ENCODE data around the gene TMTC1. TPM values are rescaled to one million over a fixed set of nuclear protein-coding genes. Genes with fewer than 3 reads are reported as not detected.

Gene TMTC1
- total and polyA plus RNA-seq, 2 of the 8 experiments (the other 6 are each of a cell fraction or from before 2014, with no cell fraction given): 15.4 to 20.8 TPM

- peaks cover 0 to 3% (median 1%) of the 10 kb centered on the region in 4 experiments; a peak in 3 of 7 replicates for H3K4me1 ChIP-seq (replicated peaks in 1 of 4; ENCODE audit: control insufficient read depth in 3 of 4, insufficient read depth in 4 of 4, low read length in 3 of 4)
- FAIRE-seq (no peak), DNase-seq (ENCODE audit: low read depth in 1 of 2, low spot score in 2 of 2) (no peak)
- no peaks in the 10 kb centered on the region; the same call in 1 of the 2 replicates for H3K79me1 ChIP-seq (ENCODE audit: low read depth, low read length)
- H2BK20ac ChIP-seq (ENCODE audit: low read length): no peak overlapping the region
- H3K4me2 ChIP-seq (ENCODE audit: insufficient read depth in 1 of 2, low read depth in 2 of 2, low read length in 2 of 2): no peak overlapping the region
- H2BK15ac ChIP-seq (ENCODE audit: low read length): no peak overlapping the region
- H2AFZ ChIP-seq (ENCODE audit: low read length): no peak overlapping the region
- H3K14ac ChIP-seq (ENCODE audit: insufficient read length): no peak overlapping the region
- no peak overlapping the region for H2BK12ac ChIP-seq (ENCODE audit: low read depth, low read length)
- H3K4me3 ChIP-seq (ENCODE audit: extremely low read depth in 1 of 4, insufficient read depth in 2 of 4, low read depth in 3 of 4, low read length in 4 of 4): no peak overlapping the region
- H2AK5ac ChIP-seq (ENCODE audit: low read depth, low read length): no peak overlapping the region
- H2BK5ac ChIP-seq (ENCODE audit: low read depth, low read length): no peak overlapping the region
- H3K27me3 ChIP-seq (replicated peaks in 1 of 4; ENCODE audit: control insufficient read depth in 3 of 4, extremely low read depth in 1 of 4, insufficient read depth in 3 of 4, low read length in 3 of 4): no peaks in the 10 kb centered on the region
- no peak overlapping the region for H2BK120ac ChIP-seq (replicated peaks; ENCODE audit: low read depth, low read length)
- no peaks in the 10 kb centered on the region for H3K79me2 ChIP-seq (ENCODE audit: control insufficient read depth in 1 of 2, insufficient read depth in 2 of 2, low read length in 2 of 2)
- no peak overlapping the region for H4K5ac ChIP-seq (ENCODE audit: insufficient read length, low read depth, low read length)
- 72% methylated on average over 3 of the region's 3 CpGs; no CpG with 5 or more reads in 1 of the 2 experiments for WGBS, 2 experiments (ENCODE audit: extremely low coverage in 1 of 2, insufficient coverage in 1 of 2, insufficient read length in 1 of 2, insufficient replicate concordance in 2 of 2, low coverage in 1 of 2, low lambda C conversion rate in 2 of 2, missing lambda C conversion rate in 1 of 2)
- H4K91ac ChIP-seq (replicated peaks; ENCODE audit: insufficient read length, low read length): peak overlapping the region; percentile 57
- POLR2A ChIA-PET (ENCODE audit: partially characterized antibody): no interaction called here
- no peak overlapping the region for H3K9ac ChIP-seq (replicated peaks in 1 of 4; ENCODE audit: extremely low read depth in 1 of 4, low read depth in 3 of 4, low read length in 3 of 4)
- CTCF ChIA-PET (ENCODE audit: partially characterized antibody): interaction anchor here (0.7 to 1.0 kb wide), 2 partner anchors 9 to 33 kb away, joined by 3 read pairs; no protein-coding TSS in a partner anchor
- H4K8ac ChIP-seq (ENCODE audit: extremely low read depth, insufficient read depth, low read length): no peak overlapping the region
- H3K9me3 ChIP-seq (ENCODE audit: insufficient read depth in 2 of 2, low read depth in 1 of 2, low read length in 1 of 2): no peaks in the 10 kb centered on the region
- peaks cover 0 to 2% (median 0%) of the 10 kb centered on the region in 4 experiments; a peak in 1 of 8 replicates for H3K36me3 ChIP-seq (ENCODE audit: control insufficient read depth in 2 of 4, insufficient read depth in 4 of 4, low read length in 3 of 4)
- H3K23ac ChIP-seq (ENCODE audit: insufficient read length): no peak overlapping the region
- H4K20me1 ChIP-seq (replicated peaks in 1 of 2; ENCODE audit: control insufficient read depth in 1 of 2, insufficient read depth in 2 of 2, low read length in 2 of 2): no peaks in the 10 kb centered on the region
- no peaks in the 10 kb centered on the region for H3K23me2 ChIP-seq (ENCODE audit: low read depth, low read length)
- H3K4ac ChIP-seq (replicated peaks; ENCODE audit: insufficient read length, low read depth, low read length): no peak overlapping the region
- H3K56ac ChIP-seq (replicated peaks; ENCODE audit: insufficient read length, low read depth, low read length): no peak overlapping the region
- H3K27ac ChIP-seq (ENCODE audit: low read depth, low read length): no peak overlapping the region
- H3K18ac ChIP-seq (ENCODE audit: extremely low read depth, low read length): no peak overlapping the region
- no peak for TF ChIP-seq TEAD4 (IDR thresholded peaks at IDR 0.05; ENCODE audit: low read depth, low read length)
Observed at GRCh38 chr12:29709496-29710040, 74.2 kb downstream of the TMTC1 start.
